Measurements from ENCODE around the gene SEMA3E.

Gene SEMA3E

DNA sequence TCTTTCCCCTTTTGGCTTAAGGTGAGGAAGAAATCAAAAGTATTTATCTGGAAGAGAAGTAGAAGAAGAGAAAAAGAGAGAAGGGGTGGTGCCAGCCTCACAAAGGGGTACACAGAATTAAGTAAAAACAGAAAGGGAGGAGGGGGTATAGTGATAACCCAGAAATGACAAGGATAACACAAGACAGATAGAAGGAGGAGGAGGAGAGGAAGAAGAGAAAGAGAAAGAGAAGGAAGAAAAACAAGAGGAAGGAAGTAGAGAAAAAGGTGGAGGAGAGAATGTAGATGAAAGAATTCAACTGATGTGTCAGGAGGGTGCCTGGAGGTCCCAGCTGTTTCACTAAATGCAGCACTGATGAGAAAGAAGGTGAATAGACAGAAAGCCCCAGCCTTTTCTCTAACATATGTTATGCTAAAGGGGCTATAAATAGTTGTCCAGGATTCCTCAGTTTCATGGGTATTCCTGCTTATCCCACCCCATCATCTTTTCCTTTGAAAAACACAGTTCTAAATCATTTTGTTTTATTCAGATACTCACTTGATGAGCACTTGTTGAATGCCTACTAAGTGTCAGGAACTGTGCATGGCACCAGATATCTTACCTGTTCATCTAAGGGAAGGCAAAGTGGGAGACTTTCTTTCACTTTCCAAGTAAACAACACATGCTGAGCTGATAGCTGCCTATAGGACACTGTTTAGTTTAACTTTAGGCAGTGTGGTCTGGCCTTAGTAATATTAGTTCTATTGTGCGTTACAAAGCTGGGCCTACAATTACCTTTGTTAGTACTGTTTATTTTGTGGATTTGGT is 8.0 kb downstream of the SEMA3E start:
- peaks cover 6% of the 10 kb centered on the region for H3K4me1 ChIP-seq (ENCODE audit: control insufficient read depth, insufficient read depth, low read length, unreplicated experiment)
- H3K4me3 ChIP-seq (ENCODE audit: low read depth, low read length) = no peak overlapping the region
- H3K36me3 ChIP-seq (ENCODE audit: insufficient read depth, low read length) = no peaks in the 10 kb centered on the region
- no peak overlapping the region for H3K27ac ChIP-seq (ENCODE audit: low read depth, low read length)
- H3K79me2 ChIP-seq (ENCODE audit: control insufficient read depth, insufficient read depth, low read length, unreplicated experiment) = no peaks in the 10 kb centered on the region
- peak overlapping the region; percentile 46 for H2AFZ ChIP-seq (ENCODE audit: low read length, unreplicated experiment)
- H3K27me3 ChIP-seq (ENCODE audit: insufficient read depth, low read length) = no peaks in the 10 kb centered on the region

DNA sequence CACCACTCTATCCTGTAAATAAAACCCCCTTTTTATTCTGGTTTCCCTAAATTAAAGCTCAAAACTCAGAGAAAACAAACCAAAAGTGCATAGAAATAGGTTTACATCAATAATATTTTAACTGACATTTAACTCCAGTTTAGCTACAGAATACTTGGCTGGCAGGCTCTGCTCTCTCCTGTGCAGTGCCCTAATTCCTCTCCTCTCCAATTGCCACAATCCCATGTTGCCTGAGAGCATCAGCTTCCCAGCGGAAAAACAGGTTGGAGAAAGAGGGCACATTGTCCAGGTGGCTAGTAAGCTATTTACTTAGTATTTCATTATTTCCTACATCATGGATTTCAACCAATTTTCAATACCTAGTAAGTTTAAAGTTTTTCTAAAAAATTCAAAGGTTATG is 8.7 kb downstream of the SEMA3E start:
- Histone ChIP-seq H3K27me3 (ENCODE audit: insufficient read depth, low read length) (no peaks in the 10 kb centered on the region), H3K27ac (ENCODE audit: low read depth, low read length) (no peak overlapping the region), H3K79me2 (ENCODE audit: control insufficient read depth, insufficient read depth, low read length, unreplicated experiment) (no peaks in the 10 kb centered on the region), H3K36me3 (ENCODE audit: insufficient read depth, low read length) (no peaks in the 10 kb centered on the region), H2AFZ (ENCODE audit: low read length, unreplicated experiment) (no peak overlapping the region), H3K4me1 (ENCODE audit: control insufficient read depth, insufficient read depth, low read length, unreplicated experiment) (peaks cover 6% of the 10 kb centered on the region), H3K4me3 (ENCODE audit: low read depth, low read length) (no peak overlapping the region)

DNA sequence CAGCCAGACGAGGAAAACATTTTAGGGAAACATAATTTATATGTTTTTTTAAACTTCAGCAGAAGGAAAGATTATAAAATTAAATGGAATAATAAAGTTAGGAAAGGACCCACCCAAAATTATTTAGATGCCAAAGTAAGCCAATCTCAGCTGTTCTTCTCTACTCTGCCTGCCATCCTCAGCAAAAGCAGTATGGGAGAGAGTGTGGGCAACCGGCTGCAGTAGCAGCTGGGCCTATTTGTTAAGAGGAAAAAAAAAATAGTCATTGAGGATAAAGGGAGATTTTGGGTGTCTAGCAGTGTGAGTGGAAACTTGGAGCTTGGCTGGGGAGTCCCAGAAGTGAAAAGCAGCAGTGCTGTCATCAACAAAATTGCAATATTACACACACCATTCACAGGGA is 15.4 kb downstream of the SEMA3E start:
- Histone ChIP-seq H2AFZ (ENCODE audit: low read length, unreplicated experiment) (no peak overlapping the region), H3K27ac (ENCODE audit: low read depth, low read length) (no peak overlapping the region), H3K4me3 (ENCODE audit: low read depth, low read length) (no peak overlapping the region), H3K79me2 (ENCODE audit: control insufficient read depth, insufficient read depth, low read length, unreplicated experiment) (no peaks in the 10 kb centered on the region), H3K27me3 (ENCODE audit: insufficient read depth, low read length) (no peaks in the 10 kb centered on the region), H3K4me1 (ENCODE audit: control insufficient read depth, insufficient read depth, low read length, unreplicated experiment) (no peaks in the 10 kb centered on the region), H3K36me3 (ENCODE audit: insufficient read depth, low read length) (no peaks in the 10 kb centered on the region)

DNA sequence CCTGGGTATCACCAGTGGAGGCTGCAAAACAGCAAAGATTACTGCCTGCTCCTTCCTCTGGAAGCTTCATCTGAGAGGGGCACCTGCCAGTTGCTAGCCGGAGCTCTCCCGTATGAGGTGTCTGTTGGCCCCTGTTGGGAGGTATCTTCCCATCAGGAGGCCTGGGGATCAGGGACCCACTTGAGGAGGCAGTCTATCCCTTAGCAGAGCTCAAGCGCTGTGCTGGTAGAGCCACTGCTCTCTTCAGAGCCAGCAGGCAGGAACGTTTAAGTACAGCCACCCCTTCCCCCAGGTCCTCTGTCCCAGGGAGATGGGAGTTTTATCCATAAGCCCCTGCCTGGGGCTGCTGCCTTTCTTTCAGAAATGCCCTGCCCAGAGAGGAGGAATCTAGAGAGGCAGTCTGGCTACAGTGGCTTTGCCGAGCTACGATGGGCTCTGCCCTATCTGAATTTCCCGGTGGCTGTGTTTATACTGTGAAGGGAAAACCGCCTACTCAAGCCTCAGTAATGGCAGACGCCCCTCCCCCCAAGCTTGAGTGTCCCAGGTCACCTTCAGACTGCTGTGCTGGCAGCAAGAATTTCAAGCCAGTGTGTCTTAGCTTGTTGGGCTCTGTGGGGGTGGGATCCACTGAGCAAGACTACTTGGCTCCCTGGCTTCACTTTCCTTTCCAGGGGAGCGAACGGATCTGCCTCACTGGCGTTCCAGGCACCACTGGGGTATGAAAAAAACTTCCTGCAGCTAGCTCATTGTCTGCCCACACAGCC is 19.6 kb downstream of the SEMA3E start:
- Histone ChIP-seq H3K36me3 (ENCODE audit: insufficient read depth, low read length) (no peaks in the 10 kb centered on the region), H3K79me2 (ENCODE audit: control insufficient read depth, insufficient read depth, low read length, unreplicated experiment) (no peaks in the 10 kb centered on the region), H3K27ac (ENCODE audit: low read depth, low read length) (no peak overlapping the region), H3K4me3 (ENCODE audit: low read depth, low read length) (no peak overlapping the region), H3K27me3 (ENCODE audit: insufficient read depth, low read length) (no peaks in the 10 kb centered on the region), H2AFZ (ENCODE audit: low read length, unreplicated experiment) (no peak overlapping the region), H3K4me1 (ENCODE audit: control insufficient read depth, insufficient read depth, low read length, unreplicated experiment) (no peaks in the 10 kb centered on the region)

DNA sequence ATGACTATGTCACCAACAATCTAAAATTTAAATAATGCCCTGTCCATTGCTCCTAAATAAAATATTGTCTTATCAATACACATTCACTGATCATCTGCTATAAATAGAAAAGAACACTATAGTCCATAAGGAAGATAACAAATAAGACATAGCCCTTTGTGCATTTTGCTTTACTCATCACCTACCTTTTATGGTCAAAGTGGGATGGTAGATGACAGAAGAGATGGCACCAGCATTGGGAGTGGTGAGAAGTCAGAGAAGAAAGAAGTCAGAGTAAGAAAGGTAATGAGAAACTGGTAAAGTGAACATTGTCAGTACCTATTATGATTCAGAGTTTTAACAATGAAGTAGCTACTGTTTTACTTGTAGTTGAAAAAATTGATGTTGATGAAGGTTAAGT is 31.1 kb downstream of the SEMA3E start:
- H2AFZ ChIP-seq (ENCODE audit: low read length, unreplicated experiment) = no peak overlapping the region
- H3K36me3 ChIP-seq (ENCODE audit: insufficient read depth, low read length) = no peaks in the 10 kb centered on the region
- H3K4me3 ChIP-seq (ENCODE audit: low read depth, low read length) = no peak overlapping the region
- H3K4me1 ChIP-seq (ENCODE audit: control insufficient read depth, insufficient read depth, low read length, unreplicated experiment) = no peaks in the 10 kb centered on the region
- H3K27ac ChIP-seq (ENCODE audit: low read depth, low read length) = no peak overlapping the region
- H3K79me2 ChIP-seq (ENCODE audit: control insufficient read depth, insufficient read depth, low read length, unreplicated experiment) = no peaks in the 10 kb centered on the region
- no peaks in the 10 kb centered on the region for H3K27me3 ChIP-seq (ENCODE audit: insufficient read depth, low read length)

DNA sequence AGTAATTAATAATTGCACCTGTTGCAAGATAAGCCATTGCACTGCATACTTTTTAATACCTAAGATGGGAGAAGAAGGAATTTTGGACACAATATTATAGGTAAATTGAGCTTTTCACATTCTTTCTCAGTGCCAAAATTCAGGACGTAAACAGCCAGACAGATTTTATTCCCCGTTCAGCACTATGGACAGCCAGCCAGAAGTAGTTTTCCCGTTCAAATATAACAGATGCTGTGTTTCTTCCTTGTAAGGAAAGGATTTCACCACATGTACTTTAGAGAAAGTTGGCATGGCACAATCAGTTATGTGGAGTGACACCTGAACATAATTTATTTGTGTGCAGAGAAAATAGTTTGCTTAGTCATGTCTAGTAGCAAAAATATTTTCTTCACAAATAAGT is 34.8 kb downstream of the SEMA3E start:
- no peaks in the 10 kb centered on the region for H3K79me2 ChIP-seq (ENCODE audit: control insufficient read depth, insufficient read depth, low read length, unreplicated experiment)
- H3K4me3 ChIP-seq (ENCODE audit: low read depth, low read length) = no peak overlapping the region
- no peak overlapping the region for H2AFZ ChIP-seq (ENCODE audit: low read length, unreplicated experiment)
- H3K4me1 ChIP-seq (ENCODE audit: control insufficient read depth, insufficient read depth, low read length, unreplicated experiment) = no peaks in the 10 kb centered on the region
- H3K36me3 ChIP-seq (ENCODE audit: insufficient read depth, low read length) = no peaks in the 10 kb centered on the region
- H3K27me3 ChIP-seq (ENCODE audit: insufficient read depth, low read length) = no peaks in the 10 kb centered on the region
- no peak overlapping the region for H3K27ac ChIP-seq (ENCODE audit: low read depth, low read length)

DNA sequence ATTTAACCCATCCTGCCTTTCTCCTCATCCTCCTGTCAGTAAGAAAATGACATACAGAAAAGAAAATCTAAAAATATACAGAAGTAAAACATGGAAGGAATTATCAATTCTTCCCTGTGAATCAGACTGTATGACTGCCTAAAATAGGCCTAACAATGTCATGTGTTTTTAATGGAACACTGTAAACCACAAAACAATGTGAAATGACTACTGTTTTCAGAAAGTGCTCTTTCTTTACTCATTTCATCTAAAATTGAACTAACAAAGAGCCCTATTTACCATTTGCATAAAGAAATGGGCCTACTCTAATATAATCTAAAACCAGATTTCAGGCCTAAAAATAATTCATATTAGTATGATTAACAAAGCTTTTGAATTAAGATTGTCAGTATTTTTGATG is 35.7 kb downstream of the SEMA3E start:
- Histone ChIP-seq H3K27ac (ENCODE audit: low read depth, low read length) (no peak overlapping the region), H3K4me1 (ENCODE audit: control insufficient read depth, insufficient read depth, low read length, unreplicated experiment) (no peaks in the 10 kb centered on the region)

DNA sequence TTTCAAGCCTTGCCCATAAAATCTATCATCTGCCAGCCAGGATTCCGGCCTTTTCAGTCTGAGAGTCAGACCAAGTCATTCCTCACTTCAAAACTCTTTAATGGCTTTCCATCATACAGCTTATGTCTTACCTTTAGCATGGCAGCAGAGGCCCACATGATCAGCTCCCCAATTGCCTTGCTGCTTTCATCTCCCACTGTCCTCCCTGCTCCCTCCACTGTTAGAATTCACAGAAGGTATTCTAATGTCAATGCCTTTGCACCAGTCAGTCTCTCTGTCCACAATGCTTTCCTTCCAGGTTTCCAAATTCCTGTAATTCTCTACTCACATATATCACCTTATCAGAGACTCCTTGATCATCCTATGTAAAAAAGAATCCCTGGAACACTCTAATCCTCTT is 37.2 kb downstream of the SEMA3E start:
- H3K27ac ChIP-seq (ENCODE audit: low read depth, low read length) = no peak overlapping the region
- no peak overlapping the region for H2AFZ ChIP-seq (ENCODE audit: low read length, unreplicated experiment)
- no peaks in the 10 kb centered on the region for H3K79me2 ChIP-seq (ENCODE audit: control insufficient read depth, insufficient read depth, low read length, unreplicated experiment)
- no peaks in the 10 kb centered on the region for H3K4me1 ChIP-seq (ENCODE audit: control insufficient read depth, insufficient read depth, low read length, unreplicated experiment)
- H3K27me3 ChIP-seq (ENCODE audit: insufficient read depth, low read length) = no peaks in the 10 kb centered on the region
- no peaks in the 10 kb centered on the region for H3K36me3 ChIP-seq (ENCODE audit: insufficient read depth, low read length)
- H3K4me3 ChIP-seq (ENCODE audit: low read depth, low read length) = no peak overlapping the region

More for the DNA sequence above, 35.7 kb downstream of the SEMA3E start:
- H3K36me3 ChIP-seq (ENCODE audit: insufficient read depth, low read length) = no peaks in the 10 kb centered on the region
- H3K79me2 ChIP-seq (ENCODE audit: control insufficient read depth, insufficient read depth, low read length, unreplicated experiment) = no peaks in the 10 kb centered on the region
- H2AFZ ChIP-seq (ENCODE audit: low read length, unreplicated experiment) = no peak overlapping the region
- H3K27me3 ChIP-seq (ENCODE audit: insufficient read depth, low read length) = no peaks in the 10 kb centered on the region
- no peak overlapping the region for H3K4me3 ChIP-seq (ENCODE audit: low read depth, low read length)

DNA sequence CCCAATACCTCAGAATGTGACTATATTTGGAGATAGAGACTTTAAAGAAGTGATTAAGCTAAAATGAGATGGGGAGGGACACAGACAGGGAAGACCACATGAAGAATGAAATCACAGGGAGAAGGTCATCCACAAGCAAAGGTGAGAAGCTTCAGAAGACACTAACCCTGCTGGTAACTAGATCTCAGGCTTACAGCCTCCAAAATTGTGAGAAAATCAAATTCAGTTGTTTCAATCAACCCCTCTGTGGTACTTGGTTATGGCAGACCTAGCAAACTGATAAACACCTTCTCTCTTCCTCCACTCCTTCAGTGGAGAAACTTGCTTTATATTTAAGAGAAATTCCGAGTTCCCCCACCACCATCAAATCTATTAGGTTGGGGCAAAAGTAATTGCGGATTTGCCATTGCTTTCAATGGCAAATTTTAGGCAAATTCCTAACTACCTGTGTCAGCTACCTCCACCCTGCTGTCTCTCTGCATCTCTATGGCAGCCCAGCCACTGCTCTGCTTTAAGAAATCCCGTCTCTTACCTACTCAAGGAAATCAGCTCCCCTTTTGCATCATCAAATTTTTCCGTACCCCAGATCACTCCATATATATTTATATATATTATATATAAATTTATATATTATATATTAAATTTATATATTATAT is 38.2 kb downstream of the SEMA3E start:
- H3K27ac ChIP-seq (ENCODE audit: low read depth, low read length) = no peak overlapping the region
- no peaks in the 10 kb centered on the region for H3K36me3 ChIP-seq (ENCODE audit: insufficient read depth, low read length)
- no peaks in the 10 kb centered on the region for H3K27me3 ChIP-seq (ENCODE audit: insufficient read depth, low read length)
- no peaks in the 10 kb centered on the region for H3K79me2 ChIP-seq (ENCODE audit: control insufficient read depth, insufficient read depth, low read length, unreplicated experiment)
- no peaks in the 10 kb centered on the region for H3K4me1 ChIP-seq (ENCODE audit: control insufficient read depth, insufficient read depth, low read length, unreplicated experiment)
- H2AFZ ChIP-seq (ENCODE audit: low read length, unreplicated experiment) = no peak overlapping the region
- no peak overlapping the region for H3K4me3 ChIP-seq (ENCODE audit: low read depth, low read length)

DNA sequence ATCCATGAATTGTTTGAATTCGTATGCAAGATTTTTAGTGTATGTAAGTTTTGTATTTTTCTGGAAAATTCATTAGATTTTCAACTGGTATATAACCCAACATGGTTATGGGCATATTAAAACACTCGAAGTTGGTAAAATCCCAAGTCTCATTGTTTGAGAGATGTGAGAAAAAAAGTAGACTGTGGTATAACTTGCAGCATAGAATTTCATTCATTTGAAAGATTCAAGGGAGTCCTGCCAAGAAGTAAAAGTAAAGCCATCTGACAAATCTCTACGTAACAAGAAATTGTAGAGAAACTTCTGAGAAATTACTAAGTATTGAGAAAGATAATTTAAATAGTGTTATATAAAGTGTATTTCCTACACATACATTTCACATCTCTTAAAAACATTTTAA is 40.2 kb downstream of the SEMA3E start:
- H3K36me3 ChIP-seq (ENCODE audit: insufficient read depth, low read length) = no peaks in the 10 kb centered on the region
- no peaks in the 10 kb centered on the region for H3K4me1 ChIP-seq (ENCODE audit: control insufficient read depth, insufficient read depth, low read length, unreplicated experiment)
- H2AFZ ChIP-seq (ENCODE audit: low read length, unreplicated experiment) = no peak overlapping the region
- H3K4me3 ChIP-seq (ENCODE audit: low read depth, low read length) = no peak overlapping the region
- H3K27ac ChIP-seq (ENCODE audit: low read depth, low read length) = no peak overlapping the region
- H3K27me3 ChIP-seq (ENCODE audit: insufficient read depth, low read length) = no peaks in the 10 kb centered on the region
- H3K79me2 ChIP-seq (ENCODE audit: control insufficient read depth, insufficient read depth, low read length, unreplicated experiment) = no peaks in the 10 kb centered on the region
